ENCODE results near the gene C10orf90.

- TF ChIP-seq CTCF (IDR thresholded peaks at IDR 0.05) (no peak), EZH2phosphoT487 (IDR thresholded peaks at IDR 0.05) (no peak), EZH2 (IDR thresholded peaks at IDR 0.05) (no peak)
Measured at GRCh38 chr10:126646110-126646509, 24.4 kb downstream of the C10orf90 start.

Data from neural progenitor cell (in vitro differentiated cells).